Measurements from ENCODE around the gene CGN.

The CGN gene

DNA sequence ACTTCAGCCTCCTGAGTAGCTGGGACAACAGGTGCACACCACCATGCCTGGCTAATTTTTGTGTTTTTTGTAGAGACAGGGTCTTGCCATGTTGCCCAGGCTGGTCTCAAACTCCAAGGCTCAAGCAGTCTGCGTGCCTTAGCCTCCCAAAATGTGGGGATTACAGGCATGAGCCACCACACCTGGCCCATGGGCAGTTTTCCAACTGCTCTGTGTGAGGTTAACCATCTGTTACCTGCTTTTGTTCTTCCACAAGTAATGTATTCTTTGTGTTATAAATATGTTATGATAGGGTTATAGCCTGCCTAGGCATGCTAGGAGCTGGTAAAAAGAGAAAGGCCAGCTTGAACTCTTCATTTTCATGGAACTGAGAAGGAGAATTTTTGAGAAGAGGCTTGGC is 59.6 kb downstream of the CGN start:
- Histone ChIP-seq H3K27ac (no peak overlapping the region), H3K27me3 (ENCODE audit: insufficient read depth, low read depth, severe bottlenecking) (no peaks in the 10 kb centered on the region), H3K9me3 (ENCODE audit: severe bottlenecking) (no peaks in the 10 kb centered on the region), H3K36me3 (peaks cover 87% of the 10 kb centered on the region), H3K4me3 (ENCODE audit: low read depth, low read length) (no peak overlapping the region)
- TF ChIP-seq, protein P1, sequence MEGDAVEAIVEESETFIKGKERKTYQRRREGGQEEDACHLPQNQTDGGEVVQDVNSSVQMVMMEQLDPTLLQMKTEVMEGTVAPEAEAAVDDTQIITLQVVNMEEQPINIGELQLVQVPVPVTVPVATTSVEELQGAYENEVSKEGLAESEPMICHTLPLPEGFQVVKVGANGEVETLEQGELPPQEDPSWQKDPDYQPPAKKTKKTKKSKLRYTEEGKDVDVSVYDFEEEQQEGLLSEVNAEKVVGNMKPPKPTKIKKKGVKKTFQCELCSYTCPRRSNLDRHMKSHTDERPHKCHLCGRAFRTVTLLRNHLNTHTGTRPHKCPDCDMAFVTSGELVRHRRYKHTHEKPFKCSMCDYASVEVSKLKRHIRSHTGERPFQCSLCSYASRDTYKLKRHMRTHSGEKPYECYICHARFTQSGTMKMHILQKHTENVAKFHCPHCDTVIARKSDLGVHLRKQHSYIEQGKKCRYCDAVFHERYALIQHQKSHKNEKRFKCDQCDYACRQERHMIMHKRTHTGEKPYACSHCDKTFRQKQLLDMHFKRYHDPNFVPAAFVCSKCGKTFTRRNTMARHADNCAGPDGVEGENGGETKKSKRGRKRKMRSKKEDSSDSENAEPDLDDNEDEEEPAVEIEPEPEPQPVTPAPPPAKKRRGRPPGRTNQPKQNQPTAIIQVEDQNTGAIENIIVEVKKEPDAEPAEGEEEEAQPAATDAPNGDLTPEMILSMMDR (IDR thresholded peaks at IDR 0.05; ENCODE audit: low read depth, low read length), result no peak
- DNase-seq, result no peak

DNA sequence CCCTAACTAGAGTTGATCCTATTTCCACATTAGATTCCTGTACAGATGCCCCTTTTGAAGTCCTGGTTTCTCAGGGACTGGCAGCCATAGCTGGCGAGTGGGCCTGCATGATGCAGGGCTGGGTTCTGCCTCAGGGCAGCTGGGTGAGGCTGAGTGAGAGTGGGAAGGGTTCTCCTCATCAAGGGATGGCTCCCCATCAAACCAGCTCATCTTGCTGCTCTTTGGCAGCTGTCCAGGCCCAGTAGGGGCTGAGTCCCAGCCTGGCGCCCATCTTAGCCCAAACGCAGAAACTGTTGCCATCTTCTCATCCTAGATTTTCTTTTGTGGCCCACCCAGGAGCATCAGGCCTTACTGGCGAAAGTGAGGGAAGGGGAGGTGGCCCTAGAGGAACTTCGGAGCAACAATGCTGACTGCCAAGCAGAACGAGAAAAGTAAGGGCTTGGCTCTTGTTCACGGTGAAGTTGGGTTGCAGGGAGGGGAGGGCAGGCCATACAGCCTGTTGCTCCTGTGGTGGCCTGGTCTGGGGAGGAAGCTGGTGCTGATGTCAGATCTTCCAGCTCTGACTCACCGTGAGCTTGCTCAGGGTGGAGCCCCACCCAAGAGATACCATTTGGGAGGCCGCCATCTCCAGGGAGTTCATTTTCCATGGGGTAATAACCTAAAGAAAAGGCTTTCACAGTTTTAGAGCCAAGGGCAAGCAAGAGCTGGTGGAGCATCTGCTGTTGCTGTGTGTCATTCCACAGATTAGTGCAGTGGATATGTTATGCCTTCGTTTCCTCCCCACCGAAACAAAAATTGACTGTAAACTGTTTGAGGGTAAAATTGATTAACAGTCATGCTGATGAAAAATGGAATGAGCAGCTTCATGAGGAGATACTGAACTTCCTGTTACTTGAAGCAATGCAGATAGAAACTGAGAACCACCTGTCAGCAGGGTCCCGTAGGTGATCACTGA is 63.7 kb downstream of the CGN start:
- TF ChIP-seq, protein P1 (IDR thresholded peaks at IDR 0.05; ENCODE audit: low read depth, low read length), result no peak
- Histone ChIP-seq H3K9me3 (ENCODE audit: severe bottlenecking) (no peaks in the 10 kb centered on the region), H3K27ac (no peak overlapping the region), H3K36me3 (peaks cover 84% of the 10 kb centered on the region), H3K27me3 (ENCODE audit: insufficient read depth, low read depth, severe bottlenecking) (no peaks in the 10 kb centered on the region), H3K4me3 (ENCODE audit: low read depth, low read length) (no peak overlapping the region)
- no peak for DNase-seq

DNA sequence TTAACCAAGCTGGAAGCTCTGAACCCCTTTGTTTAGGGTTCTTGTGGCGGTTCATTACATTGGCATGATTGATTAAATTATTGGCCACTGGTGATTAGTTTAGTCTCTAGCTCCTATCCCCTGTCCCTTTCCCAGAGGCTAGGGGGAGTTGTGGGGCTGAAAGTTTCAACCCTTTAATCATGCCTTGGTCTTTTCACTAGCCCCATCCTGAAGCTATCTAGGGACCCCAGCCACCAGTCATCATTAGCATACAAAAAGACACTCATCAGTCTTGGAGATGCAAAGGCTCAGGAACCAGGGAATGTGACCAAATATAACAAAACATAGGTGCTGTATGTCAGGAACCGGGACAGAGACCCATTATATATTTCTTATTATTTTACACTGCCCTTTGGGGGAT is 66.0 kb downstream of the CGN start:
- Histone ChIP-seq H3K27me3 (ENCODE audit: insufficient read depth, low read depth, severe bottlenecking) (no peaks in the 10 kb centered on the region), H3K9me3 (ENCODE audit: severe bottlenecking) (no peaks in the 10 kb centered on the region), H3K4me3 (ENCODE audit: low read depth, low read length) (no peak overlapping the region), H3K27ac (no peak overlapping the region), H3K36me3 (peaks cover 86% of the 10 kb centered on the region)
- no peak for DNase-seq
- TF ChIP-seq, protein P1 (IDR thresholded peaks at IDR 0.05; ENCODE audit: low read depth, low read length), result no peak

DNA sequence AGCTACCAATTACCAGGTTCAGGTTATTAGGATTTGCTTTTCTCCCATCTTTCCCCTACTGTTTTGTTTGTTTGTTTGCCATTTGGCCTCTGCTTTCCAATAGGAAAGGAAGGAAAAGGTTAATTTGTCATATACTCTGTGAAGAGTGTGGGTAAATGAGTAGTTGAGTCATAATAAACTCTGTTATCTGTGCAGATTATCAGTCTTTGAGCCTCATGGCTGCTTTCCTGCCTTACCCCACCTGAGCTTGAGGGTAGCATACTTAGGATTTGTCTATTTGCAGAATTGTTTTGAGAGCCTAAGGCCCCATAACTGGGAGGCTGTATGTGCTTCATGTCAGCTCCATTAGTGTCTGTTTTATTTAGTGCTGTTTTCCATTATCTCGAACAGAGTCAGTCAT is 67.8 kb downstream of the CGN start:
- Histone ChIP-seq H3K9me3 (ENCODE audit: severe bottlenecking) (no peaks in the 10 kb centered on the region), H3K36me3 (peaks cover 84% of the 10 kb centered on the region), H3K27me3 (ENCODE audit: insufficient read depth, low read depth, severe bottlenecking) (no peaks in the 10 kb centered on the region), H3K4me3 (ENCODE audit: low read depth, low read length) (no peak overlapping the region), H3K27ac (no peak overlapping the region)
- DNase-seq, result no peak
- TF ChIP-seq, protein P1 (IDR thresholded peaks at IDR 0.05; ENCODE audit: low read depth, low read length), result no peak

DNA sequence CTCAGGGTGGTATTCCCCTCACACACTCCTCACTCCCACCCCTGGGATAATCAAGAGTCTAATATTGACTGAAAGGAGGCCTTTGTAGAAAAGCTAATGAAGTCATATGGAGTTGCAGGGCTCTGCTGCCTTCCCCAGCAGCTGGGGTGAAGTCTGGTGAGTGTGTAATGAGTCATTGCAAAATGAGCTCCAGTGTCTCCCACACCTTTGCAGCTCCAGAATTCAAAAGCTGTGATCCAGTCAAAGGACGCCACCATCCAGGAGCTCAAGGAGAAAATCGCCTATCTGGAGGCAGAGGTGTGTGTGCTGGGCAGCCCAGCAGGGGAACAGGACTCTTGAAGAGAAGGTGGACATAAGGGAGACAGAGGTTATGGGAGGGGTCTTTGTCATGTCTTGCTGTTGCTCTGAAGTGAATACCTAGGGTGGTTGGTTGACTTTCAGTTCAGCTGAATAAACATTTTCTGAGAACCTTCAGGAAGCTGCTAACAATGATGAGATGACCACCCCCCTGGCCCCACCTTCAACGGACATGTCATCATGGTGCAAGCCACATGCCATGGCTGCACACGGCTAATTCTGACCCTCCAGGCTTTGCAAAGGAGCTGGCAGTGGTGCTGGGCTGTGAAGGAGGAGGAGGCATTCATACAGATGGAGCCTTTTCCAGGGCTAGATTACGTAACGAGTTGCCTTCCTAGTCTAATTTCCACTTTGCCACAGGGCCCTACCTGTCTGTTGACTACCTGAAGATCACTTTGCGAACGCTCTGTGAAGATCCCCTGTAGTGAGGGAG is 68.4 kb downstream of the CGN start:
- H3K4me3 ChIP-seq (ENCODE audit: low read depth, low read length), result no peak overlapping the region
- no peak overlapping the region for H3K27ac ChIP-seq
- TF ChIP-seq, protein P1 (IDR thresholded peaks at IDR 0.05; ENCODE audit: low read depth, low read length), result no peak
- H3K27me3 ChIP-seq (ENCODE audit: insufficient read depth, low read depth, severe bottlenecking), result no peaks in the 10 kb centered on the region
- H3K9me3 ChIP-seq (ENCODE audit: severe bottlenecking), result no peaks in the 10 kb centered on the region
- DNase-seq, result no peak
- peaks cover 81% of the 10 kb centered on the region for H3K36me3 ChIP-seq

Measured in WERI-Rb-1 (cell line).